A549 (cell line): ENCODE results near the gene TAMM41. TPM values are rescaled to one million over a fixed set of nuclear protein-coding genes. Genes with fewer than 3 reads are reported as not detected.
"Not testable (repeated sequence)": the region's sequence is repeated elsewhere in the genome, so short reads cannot be mapped to it uniquely, and the experiment has no call there.

Experiments used
- ATAC-seq, 2 experiments: fragments of 200-7000 bp in 1 of 2; fragments of >200 bp in 1 of 2; cut with Nextera tagmentation in 1 of 2; cut with Tn5 transposase in 1 of 2; 3 replicates each; pipeline versions ENCODE4 v1.8.0 to v1.9.1; 2018 to 2020; ENCODE audit warnings: mild to moderate bottlenecking in 1 of 2, moderate library complexity in 1 of 2
- CTCF ChIA-PET: fragments of 300-600 bp; sonication (Branson Sonifier 250); formaldehyde crosslinking; extraction: SDS; loops from one replicate; lab custom pipeline; 2021; ENCODE audit warnings: antibody characterized with exemption, inconsistent platforms; lab: Yijun Ruan, JAX
- POLR2A ChIA-PET: fragments of 350-600 bp; formaldehyde crosslinking; extraction: SDS; loops from one replicate; lab custom pipeline; 2021; ENCODE audit warnings: antibody characterized with exemption, inconsistent platforms; lab: Yijun Ruan, JAX
- DNase-seq, 2 experiments: peaks; one replicate each; pipeline versions ENCODE4 v3.0.0 to v3.0.0-alpha.2; 2011 to 2016; ENCODE audit warnings: low read depth in 1 of 2, low spot score in 1 of 2
- FAIRE-seq: peaks from 2 replicates; lab custom pipeline; 2011; peaks lifted over from hg19 to GRCh38; lab: Jason Lieb, UNC
- H3K27ac ChIP-seq, 2 experiments: fragments of >200 bp; sonication (Bioruptor Twin); formaldehyde crosslinking; 3 replicates each; pipeline ENCODE4 v1.5.1; 2016 to 2017
- H3K4me1 ChIP-seq: fragments of >200 bp; sonication (Bioruptor Twin); formaldehyde crosslinking; 3 replicates; pipeline ENCODE4 v1.6.1; 2016
- H3K4me2 ChIP-seq: fragments of >200 bp; sonication (Bioruptor Twin); formaldehyde crosslinking; 3 replicates; pipeline ENCODE4 v1.6.1; 2016
- H3K4me3 ChIP-seq: fragments of >200 bp; sonication (Bioruptor Twin); formaldehyde crosslinking; 3 replicates; pipeline ENCODE4 v1.5.1; 2016
- H3K9me3 ChIP-seq: fragments of >200 bp; sonication (Bioruptor Twin); formaldehyde crosslinking; 3 replicates; pipeline ENCODE4 v1.6.1; 2016
- BCL3 ChIP-seq: fragments of >200 bp; sonication (Bioruptor Twin); formaldehyde crosslinking; IDR thresholded peaks from 3 replicates; pipeline ENCODE4 v1.6.1; 2016
- CEBPB ChIP-seq, 2 experiments: fragments of >200 bp in 1 of 2; sonication (Bioruptor Twin) in 1 of 2; formaldehyde crosslinking in 1 of 2; IDR thresholded peaks; 2 replicates each; pipeline ENCODE4 v1.6.1; 2012 to 2016
- CHD2 ChIP-seq: fragments of 150-350 bp; IDR thresholded peaks from 2 replicates; pipeline ENCODE4 v1.6.1; 2014; ENCODE audit warnings: low read length; ENCODE audit not compliant: partially characterized antibody
- EP300 ChIP-seq, 2 experiments: fragments of >200 bp; sonication (Bioruptor Twin); formaldehyde crosslinking; IDR thresholded peaks; 2 replicates in 1 of 2; 3 replicates in 1 of 2; pipeline ENCODE4 v1.6.1; 2016 to 2017
- FOSL2 ChIP-seq, 2 experiments: fragments of 450-650 bp in 1 of 2; fragments of >200 bp in 1 of 2; sonication (Bioruptor Twin) in 1 of 2; formaldehyde crosslinking; IDR thresholded peaks; 2 replicates each; pipeline versions ENCODE4 v1.5.0 to v1.6.1; 2016 to 2020; ENCODE audit warnings: mild to moderate bottlenecking in 1 of 2, moderate library complexity in 1 of 2
- JUNB ChIP-seq: fragments of >200 bp; sonication (Bioruptor Twin); formaldehyde crosslinking; IDR thresholded peaks from 2 replicates; pipeline ENCODE4 v1.6.1; 2016
- KDM1A ChIP-seq: fragments of 200-600 bp; sonication (generic); IDR thresholded peaks from 2 replicates; pipeline ENCODE4 v1.6.1; 2016; ENCODE audit warnings: low read depth, mild to moderate bottlenecking
- MAFK ChIP-seq: fragments of 450-650 bp; IDR thresholded peaks from 2 replicates; pipeline ENCODE4 v1.6.1; 2014; ENCODE audit not compliant: partially characterized antibody
- NFE2L2 ChIP-seq: fragments of 150-350 bp; conservative IDR thresholded peaks from 2 replicates; pipeline ENCODE4 v1.6.1; 2014; ENCODE audit warnings: low read length
- NR3C1 ChIP-seq: fragments of >200 bp; sonication (Bioruptor Twin); formaldehyde crosslinking; IDR thresholded peaks from 3 replicates; pipeline ENCODE4 v1.6.1; 2017
- PHF8 ChIP-seq: fragments of 200-600 bp; sonication (generic); IDR thresholded peaks from 2 replicates; pipeline ENCODE4 v1.6.1; 2016; ENCODE audit warnings: low read depth, mild to moderate bottlenecking, antibody characterized with exemption, moderate library complexity, borderline replicate concordance
- RAD21 ChIP-seq, 2 experiments: fragments of >200 bp in 1 of 2; sonication (Bioruptor Twin) in 1 of 2; formaldehyde crosslinking in 1 of 2; IDR thresholded peaks in 1 of 2; conservative IDR thresholded peaks in 1 of 2; 2 replicates in 1 of 2; 3 replicates in 1 of 2; pipeline ENCODE4 v1.6.1; 2012 to 2018; ENCODE audit warnings: inconsistent platforms in 1 of 2
- WGBS: methylation state at CpG from one replicate; pipeline ENCODE4 v1.1.6; 2017; ENCODE audit errors: missing lambda C conversion rate; 5-methylcytosine and 5-hydroxymethylcytosine counted together
- polyA plus RNA-seq, 4 experiments: library from polyadenylated mRNA; depleted of rRNA in 3 of 4; stranded (reverse); fragments of >200 nt; fragmentation: RNase III in 1 of 4; extraction: RNeasy Plus Mini Kit Qiagen cat#74134 plus additional on column Dnase treatment in 1 of 4; gene quantifications; 2 replicates in 3 of 4; 3 replicates in 1 of 4; pipeline ENCODE4 v1.2.3, GENCODE V29; 2011 to 2017
- small RNA-seq, 6 experiments: library from RNA; depleted of rRNA; stranded (forward); fragments of <200 nt; gene quantifications; one replicate each; pipeline ENCODE3, GENCODE V24; 2012

Gene TAMM41
- polyA plus RNA-seq, 2 of the 4 experiments (the other 2 are of a cell fraction), result 16.1 to 17.5 TPM

- Histone ChIP-seq H3K27ac (no peak overlapping the region), H3K4me2 (no peak overlapping the region), H3K4me3 (no peak overlapping the region), H3K9me3 (no peaks in the 10 kb centered on the region), H3K4me1 (no peaks in the 10 kb centered on the region)
- TF ChIP-seq CEBPB (IDR thresholded peaks at IDR 0.05), result peak; percentile 28 to 50; a peak in 2 of 4 replicates
- TF ChIP-seq FOSL2 (IDR thresholded peaks at IDR 0.05), result no peak
- no peak for TF ChIP-seq FOSL2 (CRISPR knock-in tag; IDR thresholded peaks at IDR 0.05)
- no peak for TF ChIP-seq KDM1A
- no peak for TF ChIP-seq EP300 (IDR thresholded peaks at IDR 0.05)
- no peak for TF ChIP-seq PHF8
- no peak for TF ChIP-seq BCL3
- TF ChIP-seq CHD2, result no peak
- TF ChIP-seq NFE2L2, result no peak
- no peak for TF ChIP-seq RAD21 (conservative IDR thresholded peaks at IDR 0.05 in 1 of 2, IDR thresholded peaks at IDR 0.05 in 1 of 2)
- WGBS, result 44% methylated on average over 9 of the region's 9 CpGs
- DNase-seq, result peak in 1 of 2 experiments; percentile 23
- ATAC-seq, result peak in 1 of 2 experiments; percentile 65; a peak in 3 of 6 replicates
- POLR2A ChIA-PET, result no interaction called here
- CTCF ChIA-PET, result no interaction called here
- no peak for FAIRE-seq
Observed at GRCh38 chr3:11757441-11757875, 89.2 kb downstream of the TAMM41 start.

GRCh38 chr3:11755276-11755675 is 91.4 kb downstream of the TAMM41 start:
- POLR2A ChIA-PET, result no interaction called here

GRCh38 chr3:11752254-11752653 is 94.4 kb downstream of the TAMM41 start:
- FAIRE-seq, DNase-seq, H3K27ac ChIP-seq, H3K4me1 ChIP-seq, H3K4me3 ChIP-seq, ATAC-seq, H3K9me3 ChIP-seq, H3K4me2 ChIP-seq, POLR2A ChIA-PET: not testable (repeated sequence)
- CTCF ChIA-PET, result interaction anchor here (0.7 to 1.3 kb wide), 2 partner anchors 230 to 373 kb away, joined by 3 to 4 read pairs; no protein-coding TSS in a partner anchor
- 45% methylated on average over 4 of the region's 4 CpGs for WGBS
- peak; percentile 30 for TF ChIP-seq MAFK

More at GRCh38 chr3:11755276-11755675, 91.4 kb downstream of the TAMM41 start:
- Histone ChIP-seq H3K4me3 (no peak overlapping the region), H3K9me3 (no peaks in the 10 kb centered on the region), H3K4me2 (no peak overlapping the region)
- FAIRE-seq, result no peak
- CTCF ChIA-PET, result no interaction called here
- TF ChIP-seq NR3C1, result no peak
- no peak for TF ChIP-seq JUNB
- TF ChIP-seq, all 56 proteins: peak for 0
- 77% methylated on average over 12 of the region's 12 CpGs for WGBS
- H3K4me1 ChIP-seq, result no peaks in the 10 kb centered on the region
- ATAC-seq (peak in 1 of 2 experiments; percentile 14; a peak in 1 of 6 replicates), DNase-seq (no peak)
- H3K27ac ChIP-seq, result no peak overlapping the region

- H3K4me2 ChIP-seq, POLR2A ChIA-PET, DNase-seq, CTCF ChIA-PET, H3K4me1 ChIP-seq, H3K9me3 ChIP-seq, FAIRE-seq, H3K27ac ChIP-seq, ATAC-seq, H3K4me3 ChIP-seq: not testable (repeated sequence)
- 64% methylated on average over 9 of the region's 9 CpGs for WGBS
Observed at GRCh38 chr3:11748306-11748705, 98.4 kb downstream of the TAMM41 start.

Small RNA genes within 50 kb of the gene (small RNA-seq; reads per million reads assigned to genes)
- 0 reads per million in 6 experiments for gene CYCSP12

Other genes with a start within 250 kb of the TAMM41 start
- 26.3 and 28.1 TPM in 2 replicates for gene VGLL4, start 203.0 kb downstream of the TAMM41 start, polyA plus RNA-seq (2011; rRNA removed)
- gene VGLL4, start 203.0 kb downstream of the TAMM41 start, polyA plus RNA-seq (2017; fragmentation: RNase III; extraction: RNeasy Plus Mini Kit Qiagen cat#74134 plus additional on column Dnase treatment), result 22.0 to 24.7 TPM (median 24.2 TPM) in 3 replicates
- gene SYN2, start 157.5 kb upstream of the TAMM41 start, polyA plus RNA-seq (2011; rRNA removed), result 0.23 and 0.28 TPM in 2 replicates
- gene SYN2, start 157.5 kb upstream of the TAMM41 start, polyA plus RNA-seq (2017; fragmentation: RNase III; extraction: RNeasy Plus Mini Kit Qiagen cat#74134 plus additional on column Dnase treatment), result 0.08 to 0.11 TPM (median 0.10 TPM) in 3 replicates